GM18907 (cell line): ENCODE measurements around the gene KLHL22.
"Not testable (repeated sequence)": the region's sequence is repeated elsewhere in the genome, so short reads cannot be mapped to it uniquely, and the experiment has no call there.

Source experiments
- ATAC-seq: cut with Tn5 transposase; IDR thresholded peaks from one replicate; pipeline ENCODE4 v1.9.1; 2021; ENCODE audit warnings: mild to moderate bottlenecking, moderate library complexity; ENCODE audit not compliant: unreplicated experiment

The KLHL22 gene

GRCh38 chr22:20494978-20495860 is at the start of gene KLHL22:
Gene KLHL22, minus strand, starts transcription at chr22:20495795. Its CDS starts 6,584 bp downstream, at chr22:20489211.
- peak; percentile 32 for ATAC-seq

- not testable (repeated sequence) for ATAC-seq
Measured at GRCh38 chr22:20545318-20545634, 49.7 kb upstream of the KLHL22 start.

- ATAC-seq, result no peak
Measured at GRCh38 chr22:20542736-20543135, 47.1 kb upstream of the KLHL22 start.

GRCh38 chr22:20542055-20542454 is 46.5 kb upstream of the KLHL22 start:
- no peak for ATAC-seq

GRCh38 chr22:20538875-20539274 is 43.3 kb upstream of the KLHL22 start:
- ATAC-seq, result not testable (repeated sequence)

GRCh38 chr22:20537983-20538382 is 42.4 kb upstream of the KLHL22 start:
- no peak for ATAC-seq

GRCh38 chr22:20537325-20537756 is 41.7 kb upstream of the KLHL22 start:
- no peak for ATAC-seq

DNA sequence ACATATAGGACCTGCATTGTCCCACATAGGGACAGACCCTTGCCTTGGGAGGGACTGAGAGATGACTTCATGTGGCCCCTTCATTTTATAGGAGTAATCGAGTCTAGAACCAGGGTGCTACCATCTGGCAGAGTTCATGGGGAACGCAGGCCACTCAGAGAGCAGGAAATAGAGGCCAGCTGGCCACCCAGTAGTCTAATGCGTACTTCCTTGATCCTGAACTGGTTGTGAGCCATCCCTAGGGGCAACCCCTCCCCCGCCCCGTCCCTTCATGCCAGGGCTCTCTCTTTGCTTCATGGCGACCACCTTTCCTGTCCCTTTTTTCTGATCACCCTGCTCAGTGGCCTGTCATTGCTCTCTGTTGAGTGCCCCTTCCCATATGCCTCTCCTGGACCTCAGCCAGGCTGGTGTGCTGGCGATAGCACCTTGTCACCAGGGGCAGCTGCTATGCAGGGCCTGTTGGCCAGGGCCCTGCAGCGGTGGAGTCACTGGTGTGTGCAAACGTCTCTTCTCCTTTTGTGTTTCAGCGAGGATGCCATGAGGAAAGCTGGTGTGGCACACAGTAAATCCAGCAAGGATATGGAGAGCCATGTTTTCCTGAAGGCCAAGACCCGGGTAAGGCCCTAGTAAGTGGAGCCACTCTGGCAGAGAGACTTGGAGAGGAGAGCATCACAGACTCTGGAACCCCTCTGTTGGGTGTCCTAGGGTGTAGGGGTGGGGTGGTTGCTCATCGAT is 41.2 kb upstream of the KLHL22 start:
- ATAC-seq, result no peak

DNA sequence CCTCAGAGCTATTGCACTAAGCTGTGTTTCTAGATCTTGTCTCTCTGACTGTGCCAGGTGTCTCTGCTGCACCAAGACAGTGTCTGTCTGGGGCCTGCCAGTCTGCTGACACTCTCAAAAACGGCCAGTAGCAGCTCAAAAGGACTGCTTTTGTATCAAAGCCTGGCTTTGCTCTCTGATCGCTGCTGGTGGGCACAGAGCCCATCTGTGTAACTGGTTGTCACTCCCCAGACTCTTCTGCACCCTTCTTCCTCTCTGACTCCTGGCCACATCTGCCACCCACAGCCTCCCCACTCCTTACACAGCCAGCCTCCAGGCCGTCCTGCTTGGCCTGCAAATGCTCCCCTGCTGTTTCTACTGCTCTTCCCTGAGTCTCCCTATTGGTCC is 38.3 kb upstream of the KLHL22 start:
- ATAC-seq, result no peak

- ATAC-seq, result no peak
Measured at GRCh38 chr22:20533095-20533878, 37.7 kb upstream of the KLHL22 start.

GRCh38 chr22:20532256-20532993 is 36.8 kb upstream of the KLHL22 start:
- ATAC-seq, result no peak

- ATAC-seq, result no peak
Measured at GRCh38 chr22:20531404-20532201, 36.0 kb upstream of the KLHL22 start.

- no peak for ATAC-seq
Measured at GRCh38 chr22:20531154-20531403, 35.5 kb upstream of the KLHL22 start.

GRCh38 chr22:20530368-20531153 is 35.0 kb upstream of the KLHL22 start:
- ATAC-seq, result no peak

GRCh38 chr22:20528405-20528978 is 32.9 kb upstream of the KLHL22 start:
- no peak for ATAC-seq

GRCh38 chr22:20526628-20527355 is 31.2 kb upstream of the KLHL22 start:
- no peak for ATAC-seq

DNA sequence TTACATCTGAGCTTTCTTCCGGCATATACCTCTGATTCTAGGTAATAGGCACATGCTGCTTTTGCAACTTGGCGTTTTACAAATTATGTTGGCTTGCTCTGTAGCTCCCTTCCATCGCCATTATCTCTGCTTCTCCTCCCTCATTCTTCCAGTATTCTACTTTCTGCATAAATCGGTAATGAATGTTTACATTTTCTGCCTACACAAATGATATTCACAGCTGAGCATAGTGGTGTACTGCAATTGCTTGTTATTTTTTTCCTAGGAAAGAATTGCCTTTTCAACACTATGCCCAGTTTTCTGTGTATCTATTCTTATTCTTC is 30.7 kb upstream of the KLHL22 start:
- ATAC-seq, result no peak

- no peak for ATAC-seq
Measured at GRCh38 chr22:20525048-20525447, 29.5 kb upstream of the KLHL22 start.
